ENCODE measurements around the gene RTN1.

DNA sequence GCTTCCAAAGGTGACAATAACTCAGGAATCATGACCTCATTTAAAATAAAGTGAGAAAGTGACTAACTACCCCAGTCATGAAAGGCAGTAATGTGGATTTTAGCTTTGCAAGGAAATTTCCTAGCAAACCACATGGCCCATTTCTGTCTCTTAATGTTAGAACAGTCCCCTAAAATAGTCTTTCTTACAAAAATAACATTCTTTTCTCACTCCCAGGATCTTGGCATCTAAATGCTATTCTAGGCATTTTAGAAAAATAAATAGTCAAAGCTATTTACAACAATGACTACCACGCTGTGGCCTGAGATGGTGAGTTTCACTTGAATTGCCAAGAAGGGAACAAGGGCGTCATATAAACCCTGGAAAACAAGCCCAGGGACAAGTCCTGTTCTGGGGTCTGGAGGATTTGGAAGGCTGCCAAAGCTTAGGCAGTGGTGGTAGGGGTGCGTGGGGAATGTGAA is 192.8 kb downstream of the RTN1 start:
- TF ChIP-seq, protein P1, sequence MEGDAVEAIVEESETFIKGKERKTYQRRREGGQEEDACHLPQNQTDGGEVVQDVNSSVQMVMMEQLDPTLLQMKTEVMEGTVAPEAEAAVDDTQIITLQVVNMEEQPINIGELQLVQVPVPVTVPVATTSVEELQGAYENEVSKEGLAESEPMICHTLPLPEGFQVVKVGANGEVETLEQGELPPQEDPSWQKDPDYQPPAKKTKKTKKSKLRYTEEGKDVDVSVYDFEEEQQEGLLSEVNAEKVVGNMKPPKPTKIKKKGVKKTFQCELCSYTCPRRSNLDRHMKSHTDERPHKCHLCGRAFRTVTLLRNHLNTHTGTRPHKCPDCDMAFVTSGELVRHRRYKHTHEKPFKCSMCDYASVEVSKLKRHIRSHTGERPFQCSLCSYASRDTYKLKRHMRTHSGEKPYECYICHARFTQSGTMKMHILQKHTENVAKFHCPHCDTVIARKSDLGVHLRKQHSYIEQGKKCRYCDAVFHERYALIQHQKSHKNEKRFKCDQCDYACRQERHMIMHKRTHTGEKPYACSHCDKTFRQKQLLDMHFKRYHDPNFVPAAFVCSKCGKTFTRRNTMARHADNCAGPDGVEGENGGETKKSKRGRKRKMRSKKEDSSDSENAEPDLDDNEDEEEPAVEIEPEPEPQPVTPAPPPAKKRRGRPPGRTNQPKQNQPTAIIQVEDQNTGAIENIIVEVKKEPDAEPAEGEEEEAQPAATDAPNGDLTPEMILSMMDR (IDR thresholded peaks at IDR 0.05 in 2 of 3, conservative IDR thresholded peaks at IDR 0.05 in 1 of 3; ENCODE audit: control insufficient read depth in 2 of 3, extremely low read depth in 1 of 3, insufficient read depth in 1 of 3, low read depth in 3 of 3, low read length in 3 of 3): no peak
- TF ChIP-seq NRF1 (conservative IDR thresholded peaks at IDR 0.05; ENCODE audit: low read depth, low read length) (no peak), TCF12 (IDR thresholded peaks at IDR 0.05; ENCODE audit: low read depth, low read length) (no peak), HDAC2 (IDR thresholded peaks at IDR 0.05) (no peak), EZH2 (IDR thresholded peaks at IDR 0.05; ENCODE audit: borderline replicate concordance, control insufficient read depth, low read depth, low read length) (no peak), JUND (IDR thresholded peaks at IDR 0.05; ENCODE audit: low read depth, low read length) (no peak), CHD2 (IDR thresholded peaks at IDR 0.05; ENCODE audit: borderline replicate concordance, low read depth, low read length) (no peak), RAD21 (IDR thresholded peaks at IDR 0.05; ENCODE audit: insufficient read depth, low read depth, low read length) (no peak), NFYA (IDR thresholded peaks at IDR 0.05; ENCODE audit: borderline replicate concordance, low read depth, low read length) (no peak)
- TF ChIP-seq, protein P2, sequence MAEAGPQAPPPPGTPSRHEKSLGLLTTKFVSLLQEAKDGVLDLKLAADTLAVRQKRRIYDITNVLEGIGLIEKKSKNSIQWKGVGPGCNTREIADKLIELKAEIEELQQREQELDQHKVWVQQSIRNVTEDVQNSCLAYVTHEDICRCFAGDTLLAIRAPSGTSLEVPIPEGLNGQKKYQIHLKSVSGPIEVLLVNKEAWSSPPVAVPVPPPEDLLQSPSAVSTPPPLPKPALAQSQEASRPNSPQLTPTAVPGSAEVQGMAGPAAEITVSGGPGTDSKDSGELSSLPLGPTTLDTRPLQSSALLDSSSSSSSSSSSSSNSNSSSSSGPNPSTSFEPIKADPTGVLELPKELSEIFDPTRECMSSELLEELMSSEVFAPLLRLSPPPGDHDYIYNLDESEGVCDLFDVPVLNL (IDR thresholded peaks at IDR 0.05; ENCODE audit: low read depth, low read length): no peak
